K562 (cell line): ENCODE data around the gene MAPK8IP2. TPM values are rescaled to one million over a fixed set of nuclear protein-coding genes. Genes with fewer than 3 reads are reported as not detected.

Source experiments
- ATAC-seq: fragments of 200-7000 bp; cut with Tn5 transposase; 3 replicates; pipeline ENCODE4 v1.9.1; 2020; ENCODE audit warnings: moderate library complexity
- BruUV-seq: library from RNA; stranded (reverse); fragments of 400-500 nt; replicated peaks from 2 replicates; lab custom pipeline; 2021; lab: Mats Ljungman, UMichigan
- CTCF ChIA-PET: fragments of 300-600 bp; formaldehyde crosslinking; extraction: SDS; loops from one replicate; lab custom pipeline; 2021; ENCODE audit warnings: low intra/inter-chr PET ratio; lab: Yijun Ruan, JAX
- POLR2A ChIA-PET: fragments of 300-600, 350-650 bp; sonication (Branson Sonifier 250); formaldehyde crosslinking; extraction: SDS; loops from one replicate; lab custom pipeline; 2021; ENCODE audit warnings: antibody characterized with exemption, inconsistent platforms; lab: Yijun Ruan, JAX
- DNase-seq, 4 experiments: peaks; one replicate each; pipeline versions ENCODE4 v3.0.0 to v3.0.0-alpha.2; 2011 to 2018; ENCODE audit warnings: low spot score in 3 of 4, mixed read lengths in 3 of 4; ENCODE audit errors: extremely low read depth in 1 of 4
- FAIRE-seq: peaks from 2 replicates; lab custom pipeline; 2011; peaks lifted over from hg19 to GRCh38; lab: Jason Lieb, UNC
- H2AFZ ChIP-seq: 2 replicates; pipeline ENCODE4 v1.6.0; 2011; ENCODE audit warnings: low read depth, low read length, control low read depth, inconsistent platforms
- H3K27ac ChIP-seq: fragments of 200-600 bp; 3 replicates; pipeline ENCODE4 v1.8.0; 2011; ENCODE audit warnings: low read depth, mild to moderate bottlenecking, control low read depth, inconsistent platforms, low read length, moderate library complexity, mixed read lengths; ENCODE audit errors: extremely low read depth
- H3K27me3 ChIP-seq, 2 experiments: fragments of 300-600 bp in 1 of 2; 2 replicates in 1 of 2; 3 replicates in 1 of 2; pipeline versions ENCODE4 v1.6.0 to v1.8.0; 2011; ENCODE audit warnings: inconsistent platforms in 2 of 2, low read length in 2 of 2, mild to moderate bottlenecking in 1 of 2, mixed read lengths in 1 of 2, moderate library complexity in 1 of 2; ENCODE audit not compliant: control insufficient read depth in 2 of 2, insufficient read depth in 2 of 2
- H3K36me3 ChIP-seq: fragments of 300-600 bp; 3 replicates; pipeline ENCODE4 v1.8.0; 2011; ENCODE audit warnings: mild to moderate bottlenecking, low read length, inconsistent platforms; ENCODE audit not compliant: control insufficient read depth, insufficient read depth
- H3K4me1 ChIP-seq, 2 experiments: fragments of 200-600 bp in 1 of 2; replicated peaks in 1 of 2; 2 replicates in 1 of 2; 3 replicates in 1 of 2; pipeline versions ENCODE4 v1.5.1 to v1.8.0; 2011; ENCODE audit warnings: inconsistent platforms in 2 of 2, low read length in 2 of 2, mild to moderate bottlenecking in 1 of 2, mixed read lengths in 1 of 2, moderate library complexity in 1 of 2; ENCODE audit not compliant: control insufficient read depth in 2 of 2, insufficient read depth in 2 of 2
- H3K4me2 ChIP-seq: 2 replicates; pipeline ENCODE4 v1.6.1; 2011; ENCODE audit warnings: low read length, control low read depth, inconsistent platforms, mixed read lengths; ENCODE audit not compliant: insufficient read depth
- H3K4me3 ChIP-seq: fragments of 200-600 bp; sonication (generic), shearing (Covaris generic); 2 replicates; pipeline ENCODE4 v1.5.1; 2016; ENCODE audit warnings: control low read depth, inconsistent platforms
- H3K79me2 ChIP-seq: fragments of 200-600 bp; 3 replicates; pipeline ENCODE4 v1.8.0; 2011; ENCODE audit warnings: low read length, inconsistent platforms; ENCODE audit not compliant: control insufficient read depth, insufficient read depth
- H3K9ac ChIP-seq, 2 experiments: 2 replicates each; pipeline versions ENCODE4 v1.6.0 to v1.6.1; 2011; ENCODE audit warnings: low read depth in 2 of 2, low read length in 2 of 2, control low read depth in 1 of 2, inconsistent platforms in 1 of 2, mild to moderate bottlenecking in 1 of 2, mixed read lengths in 1 of 2; ENCODE audit not compliant: insufficient read depth in 1 of 2
- H3K9me1 ChIP-seq: one replicate; pipeline ENCODE4 v1.6.0; 2011; ENCODE audit warnings: inconsistent platforms, mild to moderate bottlenecking, low read length, moderate library complexity; ENCODE audit not compliant: control insufficient read depth, insufficient read depth
- H3K9me3 ChIP-seq: replicated peaks from 2 replicates; pipeline ENCODE4 v1.5.1; 2011; ENCODE audit warnings: low read depth, low read length, inconsistent platforms; ENCODE audit not compliant: control insufficient read depth, insufficient read depth
- H4K20me1 ChIP-seq: replicated peaks from 2 replicates; pipeline ENCODE4 v1.6.1; 2011; ENCODE audit warnings: low read length, inconsistent platforms, mixed read lengths; ENCODE audit not compliant: control insufficient read depth, insufficient read depth
- ARID2 ChIP-seq: fragments of 450-650 bp; IDR thresholded peaks from 2 replicates; pipeline ENCODE4 v1.6.1; 2017; ENCODE audit warnings: antibody characterized with exemption, mild to moderate bottlenecking
- FIP1L1 ChIP-seq: fragments of 200-400 bp; formaldehyde crosslinking; IDR thresholded peaks from 2 replicates; pipeline ENCODE4 v1.6.1; 2018; ENCODE audit warnings: mild to moderate bottlenecking, low read depth, low read length; ENCODE audit not compliant: poor library complexity, severe bottlenecking
- LARP7 ChIP-seq: fragments of 450-650 bp; IDR thresholded peaks from 2 replicates; pipeline ENCODE4 v1.6.1; 2016
- MAFG ChIP-seq: fragments of 450-650 bp; conservative IDR thresholded peaks from 2 replicates; pipeline ENCODE4 v1.6.1; 2016; ENCODE audit warnings: missing genetic modification characterization, missing compliant biosample characterization
- NCOA6 ChIP-seq: fragments of 450-650 bp; IDR thresholded peaks from 2 replicates; pipeline ENCODE4 v1.6.1; 2017; ENCODE audit warnings: mild to moderate bottlenecking
- POLR2AphosphoS5 ChIP-seq: IDR thresholded peaks from 2 replicates; pipeline ENCODE4 v1.6.1; 2011; ENCODE audit warnings: mild to moderate bottlenecking, low read depth, low read length, moderate library complexity; ENCODE audit not compliant: control insufficient read depth, insufficient read depth
- RBM22 ChIP-seq: fragments of 200-400 bp; formaldehyde crosslinking; IDR thresholded peaks from 2 replicates; pipeline ENCODE4 v1.6.1; 2018; ENCODE audit warnings: low read length, low read depth; ENCODE audit not compliant: poor library complexity, severe bottlenecking
- SMARCA5 ChIP-seq: fragments of 450-650 bp; IDR thresholded peaks from 2 replicates; pipeline ENCODE4 v1.6.1; 2016
- ZNF3 ChIP-seq: fragments of 250-450 bp; sonication (Bioruptor Pico); IDR thresholded peaks from 2 replicates; pipeline ENCODE4 v1.5.0; 2021; ENCODE audit warnings: mild to moderate bottlenecking, moderate library complexity
- ZNF695 ChIP-seq: fragments of 450-650 bp; formaldehyde crosslinking; IDR thresholded peaks from 2 replicates; pipeline ENCODE4 v1.4.0; 2020; ENCODE audit warnings: mild to moderate bottlenecking, moderate library complexity
- WGBS: fragments of 100-300 bp; shearing (Covaris generic); methylation state at CpG from one replicate; pipeline ENCODE4 v1.1.6; 2016; ENCODE audit warnings: low coverage, mixed read lengths; ENCODE audit not compliant: insufficient coverage; ENCODE audit errors: missing lambda C conversion rate; 5-methylcytosine and 5-hydroxymethylcytosine counted together
- in situ Hi-C: fragments of 300-500 bp; cut with MboI; formaldehyde crosslinking; loops from 4 replicates; pipeline ENCODE4 v1.15.0; 2018; ENCODE audit warnings: inconsistent platforms, mixed read lengths
- intact Hi-C: fragments of 100-400 bp; cut with micrococcal nuclease; formaldehyde crosslinking; loops from 2 replicates; pipeline ENCODE4 v1.14.2; 2022
- polyA plus RNA-seq, 8 experiments: library from polyadenylated mRNA; depleted of rRNA in 4 of 8; stranded (reverse) in 5 of 8; unstranded in 3 of 8; fragments of >200 nt; fragmentation: Nextera tagmentation in 2 of 8; fragmentation: Illumina TruSeq in 1 of 8; extraction: Ambion mirVana in 2 of 8; extraction: Trizol in 1 of 8; gene quantifications; 2 replicates each; pipeline versions ENCODE4 v1.2.1 to v1.2.3, GENCODE V29; 2011 to 2014; ENCODE audit warnings: inconsistent platforms in 1 of 8, missing spikeins in 1 of 8
- total RNA-seq, 7 experiments: library from RNA; depleted of rRNA in 6 of 7; stranded (reverse); fragments of >200 nt in 6 of 7; fragmentation: Illumina TruSeq in 2 of 7; extraction: Trizol in 2 of 7; gene quantifications; 2 replicates each; pipeline versions ENCODE4 v1.2.1 to v1.2.3, GENCODE V29; 2011 to 2021; ENCODE audit warnings: low replicate concordance in 1 of 7
- TF ChIP-seq, protein P1 (sequence below): fragments of 250-450 bp; sonication (Bioruptor Pico); IDR thresholded peaks from 2 replicates; pipeline ENCODE4 v1.5.0; 2021; ENCODE audit warnings: mild to moderate bottlenecking, moderate library complexity
- TF ChIP-seq, protein P2 (sequence below): fragments of 200-800 bp; sonication (Bioruptor generic); IDR thresholded peaks from 2 replicates; pipeline ENCODE4 v1.6.1; 2017; ENCODE audit warnings: missing genetic modification characterization, missing compliant biosample characterization
- TF ChIP-seq, protein P3 (sequence below): fragments of 450-650 bp; IDR thresholded peaks from 2 replicates; pipeline ENCODE4 v1.6.1; 2016; ENCODE audit warnings: missing biosample characterization, missing genetic modification characterization

MAPK8IP2 gene
- total and polyA plus RNA-seq, 9 of the 15 experiments (the other 6 are each of a cell fraction or from before 2014, with no cell fraction given) = 0.01 to 0.47 (median 0.07) TPM; not detected in 2

DNA sequence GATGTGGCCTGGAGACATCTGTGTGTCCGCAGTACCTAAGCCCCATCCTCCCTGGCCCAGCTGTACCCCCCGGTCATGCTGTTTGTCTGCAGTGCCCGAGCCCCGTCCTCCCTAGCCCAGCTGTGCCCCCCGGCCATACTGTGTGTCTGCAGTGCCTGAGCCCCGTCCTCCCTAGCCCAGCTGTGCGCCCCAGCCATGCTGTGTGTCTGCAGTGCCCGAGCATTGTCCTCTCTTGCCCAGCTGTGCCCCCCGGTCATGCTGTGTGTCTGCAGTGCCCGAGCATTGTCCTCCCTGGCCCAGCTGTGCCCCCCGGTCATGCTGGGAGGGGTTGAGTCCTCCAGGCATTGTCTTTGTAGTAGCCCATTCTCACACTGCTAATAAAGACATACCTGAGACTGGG lies 35.0 kb downstream of the MAPK8IP2 start:
- CTCF ChIA-PET = no interaction called here
- H3K9ac ChIP-seq = no peak overlapping the region
- ATAC-seq (no peak), FAIRE-seq (no peak), DNase-seq (no peak)
- peaks cover 2 to 18% of the 10 kb centered on the region in 2 experiments; a peak in 4 of 5 replicates for H3K27me3 ChIP-seq
- H3K4me1 ChIP-seq = no peaks in the 10 kb centered on the region; a peak in 1 of 5 replicates
- H4K20me1 ChIP-seq = no peaks in the 10 kb centered on the region
- POLR2A ChIA-PET = no interaction called here
- no peaks in the 10 kb centered on the region for H3K9me3 ChIP-seq
- intact Hi-C loops = no loop called here
- in situ Hi-C loops = no loop called here
- H3K27ac ChIP-seq = no peak overlapping the region
- no TSS peak for BruUV-seq
- no peaks in the 10 kb centered on the region for H3K36me3 ChIP-seq
- H3K4me3 ChIP-seq = no peak overlapping the region
- H3K9me1 ChIP-seq = no peaks in the 10 kb centered on the region
- H3K4me2 ChIP-seq = no peak overlapping the region
- H2AFZ ChIP-seq = no peak overlapping the region
- H3K79me2 ChIP-seq = no peaks in the 10 kb centered on the region
- 0% methylated on average over 6 of the region's 11 CpGs for WGBS
- TF ChIP-seq, protein P1, sequence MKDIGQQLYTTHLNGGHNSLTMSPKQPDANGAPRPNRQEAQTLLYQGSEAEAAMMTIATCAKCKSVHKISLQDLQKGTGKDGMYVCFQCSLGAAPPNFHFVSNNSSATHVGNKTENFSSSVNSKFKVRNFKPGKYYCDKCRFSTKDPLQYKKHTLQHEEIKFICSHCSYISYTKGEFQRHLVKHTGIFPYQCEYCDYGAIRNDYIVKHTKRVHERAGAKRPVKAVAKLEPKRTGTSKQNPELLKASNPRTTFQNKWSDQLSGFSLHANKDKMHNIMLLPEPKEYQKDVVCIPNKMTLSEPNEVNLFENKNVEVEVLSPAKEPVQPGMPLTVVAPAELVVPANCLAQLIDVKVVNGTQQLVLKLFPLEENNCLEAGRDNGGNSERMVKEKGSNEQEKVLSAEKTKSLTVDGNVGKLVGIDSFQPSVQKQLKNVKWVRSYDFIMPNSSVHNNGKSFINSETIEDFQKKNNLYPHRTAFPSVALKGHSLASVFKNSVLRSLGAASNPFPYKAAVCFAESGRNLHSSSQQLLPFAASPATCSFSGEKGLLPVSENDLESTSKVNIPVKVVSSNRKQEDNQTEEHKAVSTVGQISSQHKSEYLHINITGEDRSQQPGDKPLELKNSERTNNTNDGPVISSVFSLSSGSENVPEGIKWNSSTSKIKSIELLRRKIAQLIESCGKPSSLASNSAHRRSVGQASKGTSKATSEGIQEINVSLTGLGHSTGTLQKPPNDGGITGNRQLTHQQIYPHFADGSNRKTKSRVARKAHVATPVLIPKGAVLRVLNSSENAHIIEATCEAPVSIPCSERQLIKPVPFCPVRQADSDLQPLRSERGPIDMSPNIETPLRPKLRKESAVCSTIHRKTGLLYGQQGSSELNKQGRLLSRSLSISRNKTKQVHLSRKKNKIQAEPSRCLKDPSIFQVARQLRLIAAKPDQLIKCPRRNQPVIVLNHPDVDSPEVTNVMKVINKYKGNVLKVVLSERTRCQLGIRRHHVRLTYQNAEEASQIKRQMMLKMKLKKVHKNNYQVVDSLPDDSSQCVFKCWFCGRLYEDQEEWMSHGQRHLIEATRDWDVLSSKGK (CRISPR knock-in tag) = no peak
- TF ChIP-seq ARID2 (no peak), ZNF695 (CRISPR knock-in tag) (no peak), LARP7 (no peak), FIP1L1 (no peak), RBM22 (no peak), MAFG (no peak), ZNF3 (CRISPR knock-in tag) (no peak), SMARCA5 (no peak), NCOA6 (no peak), POLR2AphosphoS5 (no peak)
- TF ChIP-seq, protein P2, sequence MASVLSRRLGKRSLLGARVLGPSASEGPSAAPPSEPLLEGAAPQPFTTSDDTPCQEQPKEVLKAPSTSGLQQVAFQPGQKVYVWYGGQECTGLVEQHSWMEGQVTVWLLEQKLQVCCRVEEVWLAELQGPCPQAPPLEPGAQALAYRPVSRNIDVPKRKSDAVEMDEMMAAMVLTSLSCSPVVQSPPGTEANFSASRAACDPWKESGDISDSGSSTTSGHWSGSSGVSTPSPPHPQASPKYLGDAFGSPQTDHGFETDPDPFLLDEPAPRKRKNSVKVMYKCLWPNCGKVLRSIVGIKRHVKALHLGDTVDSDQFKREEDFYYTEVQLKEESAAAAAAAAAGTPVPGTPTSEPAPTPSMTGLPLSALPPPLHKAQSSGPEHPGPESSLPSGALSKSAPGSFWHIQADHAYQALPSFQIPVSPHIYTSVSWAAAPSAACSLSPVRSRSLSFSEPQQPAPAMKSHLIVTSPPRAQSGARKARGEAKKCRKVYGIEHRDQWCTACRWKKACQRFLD = no peak
- TF ChIP-seq, protein P3, sequence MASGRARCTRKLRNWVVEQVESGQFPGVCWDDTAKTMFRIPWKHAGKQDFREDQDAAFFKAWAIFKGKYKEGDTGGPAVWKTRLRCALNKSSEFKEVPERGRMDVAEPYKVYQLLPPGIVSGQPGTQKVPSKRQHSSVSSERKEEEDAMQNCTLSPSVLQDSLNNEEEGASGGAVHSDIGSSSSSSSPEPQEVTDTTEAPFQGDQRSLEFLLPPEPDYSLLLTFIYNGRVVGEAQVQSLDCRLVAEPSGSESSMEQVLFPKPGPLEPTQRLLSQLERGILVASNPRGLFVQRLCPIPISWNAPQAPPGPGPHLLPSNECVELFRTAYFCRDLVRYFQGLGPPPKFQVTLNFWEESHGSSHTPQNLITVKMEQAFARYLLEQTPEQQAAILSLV (tag) = no peak
